22Rv1 (cell line): Measurements from ENCODE around the gene LSM2.

Source experiments
- H3K27ac ChIP-seq: fragments of 450-650 bp; 2 replicates; pipeline ENCODE4 v1.5.1; 2017
- ZFX ChIP-seq: fragments of 450-650 bp; IDR thresholded peaks from 2 replicates; pipeline ENCODE4 v1.6.1; 2017; ENCODE audit warnings: antibody characterized with exemption, borderline replicate concordance
- TF ChIP-seq, protein P1 (sequence below): fragments of 450-650 bp; IDR thresholded peaks from 2 replicates; pipeline ENCODE4 v1.5.1; 2017; ENCODE audit warnings: mild to moderate bottlenecking

The LSM2 gene

DNA sequence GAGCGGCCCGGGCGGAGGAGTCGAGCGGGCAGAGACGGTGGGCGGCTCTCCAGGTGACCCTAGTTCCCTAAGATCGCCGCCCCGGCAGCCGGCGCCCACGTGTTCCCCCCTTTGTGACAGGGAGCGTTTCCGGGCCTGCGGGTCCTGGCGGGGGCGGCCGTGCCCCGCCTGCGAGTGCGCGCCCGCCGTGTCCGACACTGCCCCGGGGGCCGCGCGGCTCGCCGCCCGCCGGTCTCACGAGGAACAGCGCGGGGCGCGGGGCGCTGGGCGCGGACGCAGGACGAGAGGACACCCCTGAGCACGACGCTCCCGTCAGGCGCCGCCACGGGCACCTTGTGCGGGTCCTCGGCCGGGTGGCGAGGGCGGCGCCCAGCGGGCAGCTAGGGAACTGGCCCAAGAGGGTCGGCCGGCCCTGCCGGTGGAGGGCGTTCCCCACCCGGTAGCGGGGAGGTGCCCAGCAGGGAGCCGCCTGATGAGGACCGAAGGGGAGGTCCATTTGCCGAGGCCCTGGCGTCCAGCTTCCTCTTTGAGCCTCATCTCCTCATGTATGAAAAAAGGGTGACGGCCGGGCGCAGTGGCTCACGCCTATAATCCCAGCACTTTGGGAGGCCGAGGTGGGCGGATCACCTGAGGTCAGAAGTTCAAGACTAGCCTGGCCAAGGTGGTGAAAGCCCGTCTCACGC is 11.0 kb downstream of the LSM2 start, which contains the start of gene VARS1:
Gene VARS1 (minus strand): TSS at position 137 of the 683 bp plus-strand sequence. CDS start 535 bp downstream, outside the sequence.
- peak within 1 kb of the TSS; percentile 88 for H3K27ac ChIP-seq
- no peak for TF ChIP-seq ZFX
- TF ChIP-seq, protein P1, sequence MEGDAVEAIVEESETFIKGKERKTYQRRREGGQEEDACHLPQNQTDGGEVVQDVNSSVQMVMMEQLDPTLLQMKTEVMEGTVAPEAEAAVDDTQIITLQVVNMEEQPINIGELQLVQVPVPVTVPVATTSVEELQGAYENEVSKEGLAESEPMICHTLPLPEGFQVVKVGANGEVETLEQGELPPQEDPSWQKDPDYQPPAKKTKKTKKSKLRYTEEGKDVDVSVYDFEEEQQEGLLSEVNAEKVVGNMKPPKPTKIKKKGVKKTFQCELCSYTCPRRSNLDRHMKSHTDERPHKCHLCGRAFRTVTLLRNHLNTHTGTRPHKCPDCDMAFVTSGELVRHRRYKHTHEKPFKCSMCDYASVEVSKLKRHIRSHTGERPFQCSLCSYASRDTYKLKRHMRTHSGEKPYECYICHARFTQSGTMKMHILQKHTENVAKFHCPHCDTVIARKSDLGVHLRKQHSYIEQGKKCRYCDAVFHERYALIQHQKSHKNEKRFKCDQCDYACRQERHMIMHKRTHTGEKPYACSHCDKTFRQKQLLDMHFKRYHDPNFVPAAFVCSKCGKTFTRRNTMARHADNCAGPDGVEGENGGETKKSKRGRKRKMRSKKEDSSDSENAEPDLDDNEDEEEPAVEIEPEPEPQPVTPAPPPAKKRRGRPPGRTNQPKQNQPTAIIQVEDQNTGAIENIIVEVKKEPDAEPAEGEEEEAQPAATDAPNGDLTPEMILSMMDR, result peak; percentile 93

DNA sequence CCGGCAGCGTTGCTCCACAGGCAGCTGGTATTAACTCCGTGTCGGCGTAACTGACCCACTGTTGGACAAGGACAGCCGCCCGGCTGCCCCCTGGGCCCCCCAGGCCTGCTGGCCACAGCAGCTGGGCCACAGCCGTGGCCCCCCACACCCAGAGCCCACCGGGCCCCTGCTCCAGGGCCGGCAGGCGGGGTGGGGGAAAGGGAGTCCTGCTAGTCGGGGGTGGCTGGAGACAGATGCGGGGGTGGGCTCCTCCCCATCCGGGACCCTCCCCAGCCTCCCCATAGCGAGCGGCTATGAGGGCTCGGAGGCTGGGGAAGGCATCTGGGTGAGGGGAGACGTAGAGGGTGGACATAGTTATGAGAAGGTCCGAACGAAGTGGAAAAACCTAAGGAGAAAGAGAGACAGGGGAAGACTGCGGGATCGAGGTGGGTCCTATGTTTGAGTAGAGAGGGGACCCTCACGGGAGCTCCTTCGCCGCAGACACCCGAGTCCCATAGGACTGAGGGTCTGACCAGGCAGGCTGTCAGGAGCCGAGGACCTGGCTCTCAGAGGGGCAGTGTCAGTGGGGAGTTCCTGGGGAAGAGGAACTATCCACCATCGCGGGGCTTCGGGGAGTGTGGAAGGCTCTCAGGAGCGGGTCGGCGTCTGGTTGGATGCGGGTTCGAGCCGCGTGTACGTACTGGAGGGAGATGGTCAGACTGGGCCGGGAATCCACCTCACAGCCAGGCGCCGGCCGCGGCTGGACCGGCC is 11.7 kb downstream of the LSM2 start:
- TF ChIP-seq ZFX, result no peak
- TF ChIP-seq, protein P1, result no peak
- H3K27ac ChIP-seq, result peak overlapping the region; percentile 88

DNA sequence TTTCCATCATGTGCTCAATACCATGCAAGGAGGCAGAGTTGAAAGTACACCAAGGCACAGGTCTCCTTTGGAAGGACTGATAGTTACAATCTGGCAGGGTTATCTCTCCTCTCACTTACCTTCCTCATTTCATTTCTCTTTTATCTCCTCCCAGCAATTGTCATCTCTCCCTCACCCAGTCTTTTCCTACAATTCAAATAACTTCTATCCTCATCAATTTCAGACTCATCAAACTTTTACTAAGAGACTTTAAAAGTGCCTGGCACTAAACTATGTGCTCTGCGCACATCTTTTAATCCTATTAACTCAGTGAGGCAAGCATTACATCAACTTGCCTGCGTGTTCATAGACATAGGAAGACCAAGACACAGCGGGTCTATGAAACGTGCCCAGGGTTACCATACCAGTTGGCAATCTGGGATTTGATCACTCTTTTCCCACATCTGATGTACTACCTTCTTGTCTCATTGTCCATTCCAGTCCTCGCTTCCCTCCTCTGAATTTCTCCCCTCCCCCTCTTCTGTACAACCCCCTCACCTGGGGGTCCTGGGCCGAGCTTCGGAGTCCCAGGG is 12.4 kb downstream of the LSM2 start:
- peak overlapping the region; percentile 88 for H3K27ac ChIP-seq

DNA sequence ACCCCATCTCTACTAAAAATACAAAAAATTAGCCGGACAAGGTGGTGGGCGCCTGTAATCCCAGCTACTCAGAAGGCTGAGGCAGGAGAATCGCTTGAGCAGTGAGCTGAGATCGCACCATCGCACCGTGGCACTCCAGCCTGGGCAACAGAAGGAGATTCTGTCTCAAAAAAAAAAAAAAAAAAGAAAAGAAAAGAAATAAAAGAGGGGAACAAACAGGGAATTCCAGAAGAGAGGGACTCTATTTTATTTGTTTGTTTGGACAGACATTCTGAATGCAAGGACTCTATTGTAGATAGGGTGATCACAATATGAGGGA is 12.9 kb downstream of the LSM2 start:
- peak overlapping the region; percentile 88 for H3K27ac ChIP-seq

More for the DNA sequence above, 12.4 kb downstream of the LSM2 start:
- TF ChIP-seq, protein P1, result no peak
- no peak for TF ChIP-seq ZFX

DNA sequence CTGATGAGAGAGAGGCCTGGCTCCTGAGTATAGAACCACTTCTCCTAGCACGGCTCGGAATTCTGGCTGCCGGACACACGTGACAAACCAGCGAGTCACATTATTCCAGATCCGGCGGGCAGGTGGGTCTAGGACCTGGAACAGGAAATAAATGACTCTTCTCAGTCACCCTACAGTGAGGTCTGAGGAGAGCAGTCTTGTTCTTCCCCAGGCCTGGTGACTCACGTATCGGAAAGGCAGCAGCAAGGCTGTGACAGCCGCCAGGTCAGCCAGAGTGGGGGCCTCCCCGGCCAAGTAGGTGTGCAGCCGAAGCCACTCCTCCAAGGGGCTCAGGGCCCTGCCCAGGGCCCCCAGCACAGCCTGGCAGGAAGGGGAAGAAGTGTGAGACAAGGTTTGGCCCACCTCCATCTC is 14.0 kb downstream of the LSM2 start:
- H3K27ac ChIP-seq, result no peak overlapping the region
- TF ChIP-seq ZFX, result no peak
- TF ChIP-seq, protein P1, result no peak

DNA sequence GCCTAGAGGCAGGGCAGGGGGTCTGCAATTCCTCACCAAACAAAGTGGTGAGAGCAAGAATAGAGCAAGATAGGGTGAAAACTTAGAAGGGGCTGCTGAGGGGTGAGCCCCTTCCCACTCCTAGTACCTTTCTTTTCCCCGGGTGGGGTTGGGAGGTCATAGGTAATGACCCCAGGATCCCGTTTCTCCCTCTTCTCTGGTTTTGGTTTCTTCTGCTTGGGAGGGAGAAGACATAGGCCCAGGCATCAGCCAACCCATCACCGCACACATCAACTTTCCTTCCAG is 14.7 kb downstream of the LSM2 start:
- TF ChIP-seq, protein P1, result no peak
- no peak for TF ChIP-seq ZFX
- no peak overlapping the region for H3K27ac ChIP-seq

DNA sequence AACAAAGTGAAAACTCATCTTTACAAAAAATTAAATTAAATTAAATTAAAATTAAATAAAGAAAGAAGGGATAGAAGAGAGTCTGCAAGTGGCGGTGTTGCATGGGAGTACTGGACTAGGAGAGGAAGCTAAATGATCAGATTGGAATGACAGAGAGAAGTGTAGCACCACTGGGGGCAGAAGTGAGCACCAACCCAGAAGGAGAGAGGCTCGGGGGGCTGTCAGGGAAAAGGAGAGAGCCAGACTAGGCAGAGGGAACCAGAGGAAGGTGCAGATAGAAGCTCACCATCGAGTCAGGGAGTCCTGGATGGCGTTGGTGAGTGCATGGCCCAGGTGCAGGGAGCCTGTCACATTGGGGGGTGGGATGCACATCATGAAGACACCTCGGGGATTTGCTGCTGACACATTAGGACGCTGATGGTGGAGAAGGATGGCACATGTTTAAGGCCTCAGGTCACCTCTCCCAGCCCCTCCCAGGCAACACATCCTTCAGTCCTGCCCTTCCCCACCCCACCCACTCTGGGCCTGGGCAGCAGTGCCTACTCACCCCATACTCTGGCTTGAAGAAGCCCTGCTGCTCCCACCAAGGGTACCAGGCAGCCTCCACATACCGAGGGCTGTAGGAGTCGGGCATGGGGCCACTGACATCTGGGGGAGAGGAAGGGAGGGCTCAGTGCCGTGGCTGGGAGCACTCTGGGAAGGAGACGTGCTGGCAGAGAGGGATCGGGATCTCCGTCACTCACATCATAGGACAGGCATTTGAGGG is 15.3 kb downstream of the LSM2 start:
- H3K27ac ChIP-seq, result no peak overlapping the region
- no peak for TF ChIP-seq ZFX
- TF ChIP-seq, protein P1, result peak; percentile 85
